HG03139 (cell line): ENCODE data around the gene OSGIN1.

Experiments used
- ATAC-seq: cut with Tn5 transposase; IDR thresholded peaks from one replicate; pipeline ENCODE4 v1.9.1; 2021; ENCODE audit not compliant: unreplicated experiment

The OSGIN1 gene

DNA sequence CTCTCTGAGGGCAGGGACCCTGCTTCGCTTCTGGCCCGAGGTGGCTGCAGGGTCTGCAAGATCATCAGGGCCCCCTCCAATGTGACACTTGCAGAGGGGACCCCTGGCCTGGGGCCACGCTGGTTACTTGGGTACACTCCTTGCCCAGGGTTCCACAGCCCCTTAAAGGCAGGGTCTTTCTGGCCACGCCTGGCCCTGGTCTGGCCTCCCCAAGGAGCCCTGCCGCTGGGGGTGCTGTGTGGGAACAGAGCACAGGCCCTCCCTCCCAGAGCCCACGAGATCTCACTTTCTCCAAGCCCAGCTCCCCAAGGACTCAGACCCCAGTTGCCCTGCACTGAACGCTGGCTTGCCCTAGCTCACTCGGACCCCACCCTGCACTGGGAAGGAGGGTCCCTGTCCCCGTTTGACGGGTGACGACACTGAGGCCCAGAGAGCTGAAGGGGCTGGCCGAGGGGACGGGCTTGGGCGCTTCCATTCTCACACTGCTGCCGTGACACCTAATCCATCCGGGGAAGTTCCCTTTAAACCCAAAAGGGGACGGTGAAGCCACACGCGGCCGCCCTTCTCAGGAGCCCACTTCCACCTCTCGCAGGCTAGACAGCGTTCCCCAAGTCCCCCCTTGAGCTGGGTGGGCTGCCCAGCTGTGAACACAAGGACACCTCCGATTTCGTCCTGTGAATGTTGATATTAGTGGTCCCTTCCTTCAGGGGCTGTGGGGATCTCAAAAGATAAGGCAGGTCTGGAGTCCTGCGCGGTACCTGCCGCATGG lies 26.9 kb upstream of the OSGIN1 start:
- no peak for ATAC-seq

- ATAC-seq = no peak
Observed at GRCh38 chr16:83926726-83927397, 26.2 kb upstream of the OSGIN1 start.

DNA sequence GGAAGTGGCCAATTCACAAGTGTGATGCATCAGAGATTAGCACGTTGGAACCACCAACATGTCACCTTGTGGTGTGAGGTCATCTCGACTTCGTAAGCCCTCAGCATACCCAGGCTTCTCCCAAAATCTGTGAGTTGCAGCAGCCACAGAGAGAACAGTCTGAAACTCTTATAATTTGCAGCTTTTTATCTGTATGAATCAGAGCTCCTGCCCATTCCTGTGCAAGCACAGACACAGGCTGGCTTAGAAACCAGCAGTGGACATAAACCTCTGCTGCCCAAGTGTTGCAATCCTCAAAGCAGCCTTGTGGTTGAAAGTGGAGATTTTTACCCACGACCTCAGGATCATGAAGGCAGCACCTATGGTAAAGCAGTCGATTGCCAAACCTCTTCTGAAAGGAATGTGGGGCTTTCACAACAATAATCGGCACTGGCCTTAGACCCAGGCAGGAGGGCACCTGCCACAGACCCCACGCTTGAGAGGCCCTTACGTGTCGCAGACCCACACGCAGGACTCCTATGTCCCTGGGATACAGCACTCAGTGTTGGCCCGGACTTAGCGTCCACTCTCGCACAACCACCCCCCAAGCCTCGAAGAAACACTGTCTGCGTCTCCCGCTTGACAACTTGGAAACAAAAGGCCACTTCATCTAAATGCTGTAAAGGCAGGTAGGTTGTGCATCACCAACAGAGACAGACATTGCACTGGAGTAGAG lies 24.5 kb upstream of the OSGIN1 start:
- ATAC-seq = no peak

- ATAC-seq = no peak
Observed at GRCh38 chr16:83929811-83930555, 23.1 kb upstream of the OSGIN1 start.

- no peak for ATAC-seq
Observed at GRCh38 chr16:83930730-83931500, 22.1 kb upstream of the OSGIN1 start.

DNA sequence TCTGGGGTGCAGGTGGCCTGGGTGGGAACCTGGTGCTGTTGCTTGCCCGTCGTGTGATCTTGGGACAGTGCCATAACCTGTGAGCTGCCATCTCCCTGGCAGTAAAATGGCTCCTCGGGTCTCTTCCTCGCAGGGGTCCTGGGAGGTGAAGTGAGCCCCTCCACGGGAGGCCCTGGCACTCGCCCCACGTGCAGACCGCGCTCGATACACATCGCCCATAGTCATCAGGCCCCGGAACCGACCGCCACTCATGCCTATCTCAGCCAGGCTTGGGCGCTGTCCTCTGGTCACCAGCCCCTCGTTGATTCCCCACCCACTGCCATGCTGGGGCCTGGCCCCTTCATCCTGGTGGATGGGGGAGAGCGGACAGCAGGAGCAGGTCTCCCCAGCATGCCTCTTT lies 21.5 kb upstream of the OSGIN1 start:
- no peak for ATAC-seq

DNA sequence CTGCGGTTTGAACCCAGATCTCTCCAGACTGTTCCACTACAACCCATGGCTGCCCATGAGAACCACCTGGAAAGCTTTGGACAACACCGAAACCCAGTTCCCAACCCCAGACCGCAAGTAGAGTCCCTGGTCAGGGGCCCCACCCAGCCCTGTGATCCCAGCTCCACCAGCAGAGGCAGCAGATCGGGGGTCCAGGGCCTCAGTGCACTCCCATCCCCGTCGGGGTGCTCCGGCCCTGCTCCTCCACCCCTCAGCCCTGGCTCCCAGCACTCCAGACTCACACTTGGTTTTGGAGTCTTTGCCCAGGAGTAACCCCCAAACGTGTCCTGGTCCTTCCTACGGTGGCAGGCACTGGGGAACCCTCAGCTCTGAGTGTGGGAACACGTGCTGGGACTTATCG lies 20.7 kb upstream of the OSGIN1 start:
- no peak for ATAC-seq

GRCh38 chr16:83932955-83933673 lies 19.9 kb upstream of the OSGIN1 start:
- ATAC-seq = no peak

DNA sequence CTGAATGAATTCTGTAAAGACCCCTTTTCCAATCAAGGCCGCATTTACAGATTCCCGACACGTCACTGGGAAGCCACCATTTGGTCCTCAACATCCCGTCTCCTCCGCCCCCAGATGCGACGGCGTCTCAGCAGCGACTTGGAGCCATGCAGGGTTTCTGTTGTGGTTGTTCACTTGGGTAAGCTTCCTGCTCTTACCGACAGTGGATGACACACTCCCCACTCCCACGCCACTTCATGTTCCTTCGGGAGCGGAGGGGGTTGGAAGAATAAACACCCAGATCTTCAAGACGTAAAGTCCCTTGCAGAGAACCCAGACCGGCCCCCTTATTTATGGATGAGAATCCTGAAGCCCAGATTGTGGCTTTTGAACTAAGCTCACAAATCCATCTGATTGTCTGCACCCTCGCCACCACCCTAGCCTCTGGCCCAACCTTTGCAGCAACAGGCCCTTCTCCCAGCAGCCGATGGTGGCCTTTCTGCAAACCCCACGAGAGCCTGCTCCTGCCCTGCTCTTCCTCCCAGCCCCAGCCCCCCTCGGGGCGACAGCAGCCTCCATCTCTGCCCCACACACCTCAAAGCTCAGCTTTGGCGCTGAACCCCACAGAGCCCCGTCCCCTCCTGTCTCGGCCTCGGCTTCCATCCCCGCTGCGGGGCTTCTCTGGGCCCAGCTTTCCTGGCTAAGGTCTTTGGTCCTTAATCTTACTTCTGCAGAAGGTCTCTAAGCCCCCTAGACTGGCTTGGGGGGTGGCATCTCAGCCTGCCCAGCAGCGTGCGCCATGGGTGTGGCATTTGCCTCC lies 19.0 kb upstream of the OSGIN1 start:
- no peak for ATAC-seq

GRCh38 chr16:83934684-83934977 lies 18.4 kb upstream of the OSGIN1 start:
- ATAC-seq = no peak

DNA sequence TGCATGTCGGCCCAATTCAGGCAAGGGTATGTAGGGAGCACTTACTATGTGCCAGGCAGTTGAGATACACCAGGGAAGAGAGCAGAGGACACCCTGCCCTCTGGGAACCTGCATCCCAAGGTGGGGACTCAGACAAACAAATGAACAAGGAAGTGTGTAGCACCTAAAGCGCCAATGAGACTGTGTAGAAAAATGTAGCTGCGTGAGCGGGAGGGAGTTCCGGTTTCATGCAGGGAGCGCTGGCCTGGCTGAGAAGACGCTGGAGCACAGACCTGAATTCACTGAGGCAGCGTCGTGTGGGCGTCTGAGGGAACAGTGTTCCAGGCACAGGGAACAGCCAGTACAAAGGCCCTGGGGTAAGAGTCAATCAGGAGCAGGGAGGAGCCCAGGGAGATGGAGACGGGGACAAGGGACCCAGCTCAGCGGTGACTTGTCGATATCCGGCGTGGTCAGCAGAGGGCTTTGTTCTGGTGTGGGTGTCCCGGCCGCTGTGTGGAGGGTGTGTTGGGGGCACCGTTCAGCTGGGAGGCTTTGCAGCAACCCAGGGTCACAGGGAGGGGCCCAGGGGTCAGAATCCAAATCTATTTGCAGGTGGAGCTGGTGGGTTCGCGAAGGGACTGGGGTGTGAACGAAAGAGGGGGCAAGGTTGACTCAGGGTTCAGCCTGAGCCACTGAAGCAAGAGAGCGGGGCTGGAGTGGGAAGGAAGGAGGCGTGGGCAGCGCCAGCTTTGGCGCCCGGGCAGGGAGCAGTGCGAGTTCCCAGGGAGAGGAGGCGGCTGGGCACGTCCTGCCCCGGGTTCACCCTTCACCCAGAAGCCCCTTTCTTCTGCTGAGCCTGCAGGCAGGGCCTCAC lies 17.8 kb upstream of the OSGIN1 start:
- no peak for ATAC-seq

DNA sequence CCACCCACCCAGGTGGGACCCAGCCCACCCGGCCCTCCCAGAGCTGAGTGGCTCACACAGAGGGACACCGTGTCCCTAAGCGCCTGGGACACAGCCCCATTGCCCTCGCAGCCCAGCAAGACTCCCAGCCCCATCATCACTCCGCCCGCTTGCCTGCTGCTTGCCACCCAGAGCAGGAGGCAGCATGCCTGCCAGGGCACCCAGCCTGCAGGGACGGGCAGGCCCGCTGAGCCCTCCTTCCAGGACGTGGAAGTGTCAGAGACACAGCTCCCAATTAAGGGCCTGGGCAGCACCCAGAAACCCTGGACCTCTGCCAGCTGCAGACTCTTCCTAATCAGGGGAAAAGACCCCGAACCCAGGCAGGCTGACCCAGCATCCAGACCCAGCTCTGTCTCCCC lies 17.2 kb upstream of the OSGIN1 start:
- ATAC-seq = no peak

- no peak for ATAC-seq
Observed at GRCh38 chr16:83936581-83937165, 16.4 kb upstream of the OSGIN1 start.

DNA sequence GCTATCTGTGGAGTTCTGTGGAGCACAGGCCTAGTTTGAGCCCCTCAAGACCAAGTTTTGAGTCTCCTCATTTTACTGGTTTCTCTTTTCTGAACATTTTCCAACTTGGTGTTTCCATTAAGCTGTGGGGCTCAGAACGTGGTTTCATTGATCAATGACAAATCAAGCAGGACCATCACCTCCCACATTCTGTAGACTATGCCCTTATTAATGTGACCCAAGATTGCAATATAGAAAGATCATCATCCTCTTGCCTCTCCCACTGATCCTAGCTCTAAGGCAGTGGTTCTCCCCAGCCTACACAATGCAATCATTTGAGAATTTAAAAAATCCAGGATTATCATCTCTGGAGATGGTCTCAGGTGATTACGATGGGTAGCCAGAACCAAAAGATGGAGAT lies 15.8 kb upstream of the OSGIN1 start:
- ATAC-seq = no peak

DNA sequence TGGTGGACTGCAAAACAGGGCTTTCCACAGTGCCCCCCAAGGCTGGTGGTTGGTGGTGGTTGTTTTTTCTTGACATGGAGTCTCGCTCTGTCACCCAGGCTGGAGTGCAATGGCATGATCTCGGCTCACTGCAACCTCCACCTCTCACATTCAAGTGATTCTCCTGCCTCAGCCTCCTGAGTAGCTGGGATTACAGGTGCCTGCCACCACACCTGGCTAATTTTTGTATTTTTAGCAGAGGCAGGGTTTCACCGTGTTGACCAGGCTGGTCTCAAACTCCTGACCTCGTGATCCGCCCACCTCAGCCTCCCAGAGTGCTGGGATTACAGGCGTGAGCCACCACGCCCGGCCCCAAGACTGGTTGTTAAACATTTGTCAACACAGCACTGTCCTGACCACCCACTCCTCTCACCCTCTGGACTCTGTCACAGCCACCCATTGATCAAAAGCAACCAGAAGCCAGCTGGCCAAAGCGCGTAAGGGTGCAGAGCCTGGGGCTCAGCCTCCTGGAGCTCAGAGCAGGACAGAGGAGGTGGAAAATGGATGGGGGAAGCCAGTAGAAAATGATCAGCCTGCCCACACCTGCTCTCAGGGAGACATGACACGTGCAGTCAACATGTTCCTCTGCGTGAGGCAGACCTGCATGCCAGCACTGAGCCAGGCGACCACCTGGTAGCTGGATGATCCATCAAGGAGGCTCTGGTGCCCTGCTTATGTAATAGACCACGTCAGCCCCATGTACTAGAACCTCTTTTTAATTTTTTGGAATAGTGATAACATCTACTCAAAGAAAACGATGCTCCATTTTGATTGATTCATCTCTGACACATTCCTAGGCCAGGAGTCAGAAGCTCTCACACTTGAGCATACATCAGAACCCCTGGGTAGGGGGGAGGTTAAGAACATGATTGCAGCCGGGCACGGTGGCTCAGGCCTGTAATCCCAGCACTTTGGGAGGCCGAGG lies 14.8 kb upstream of the OSGIN1 start:
- ATAC-seq = no peak

GRCh38 chr16:83939266-83939855 lies 13.7 kb upstream of the OSGIN1 start:
- ATAC-seq = no peak

DNA sequence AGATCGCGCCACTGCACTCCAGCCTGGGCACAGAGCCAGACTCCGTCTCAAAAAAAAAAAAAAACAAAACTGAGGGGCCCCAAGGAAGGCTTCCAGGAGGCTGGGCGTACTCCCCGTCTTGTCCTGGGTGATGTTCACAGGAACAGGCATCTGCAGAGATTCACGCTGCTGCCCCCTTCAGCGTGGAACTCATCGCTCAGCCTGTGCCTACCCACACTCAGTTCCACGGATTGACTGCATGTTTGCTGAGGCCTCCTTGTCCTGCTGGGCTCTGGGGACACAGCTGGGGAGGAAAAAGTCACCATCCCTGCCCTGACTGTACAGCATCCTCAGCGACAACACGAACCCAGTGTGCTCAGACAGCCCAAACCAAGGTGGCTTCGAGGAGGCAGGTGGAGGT lies 12.9 kb upstream of the OSGIN1 start:
- no peak for ATAC-seq
